ENCODE results near the gene NHSL1.

NHSL1 gene

GRCh38 chr6:138492113-138492512 is 7.2 kb downstream of the NHSL1 start:
- DNase-seq = no peak

GRCh38 chr6:138491017-138491416 is 8.3 kb downstream of the NHSL1 start:
- no peak for DNase-seq

GRCh38 chr6:138489846-138490245 is 9.4 kb downstream of the NHSL1 start:
- no peak for DNase-seq

- no peak for DNase-seq
These were observed 12.1 kb downstream of the NHSL1 start for GRCh38 chr6:138487102-138487604.

- no peak for DNase-seq
These were observed 12.8 kb downstream of the NHSL1 start for GRCh38 chr6:138486249-138487101.

GRCh38 chr6:138485586-138486248 is 13.6 kb downstream of the NHSL1 start:
- no peak for DNase-seq

- no peak for DNase-seq
These were observed 14.2 kb downstream of the NHSL1 start for GRCh38 chr6:138485005-138485545.

- DNase-seq = no peak
These were observed 15.1 kb downstream of the NHSL1 start for GRCh38 chr6:138484018-138484731.

GRCh38 chr6:138482816-138483215 is 16.5 kb downstream of the NHSL1 start:
- DNase-seq = no peak

GRCh38 chr6:138480279-138480949 is 18.9 kb downstream of the NHSL1 start:
- DNase-seq = no peak

- DNase-seq = no peak
These were observed 21.3 kb downstream of the NHSL1 start for GRCh38 chr6:138477913-138478539.

- DNase-seq = no peak
These were observed 23.2 kb downstream of the NHSL1 start for GRCh38 chr6:138476116-138476515.

GRCh38 chr6:138473144-138473543 is 26.1 kb downstream of the NHSL1 start:
- no peak for DNase-seq

GRCh38 chr6:138468320-138469015 is 30.8 kb downstream of the NHSL1 start:
- DNase-seq = no peak

- DNase-seq = no peak
These were observed 31.4 kb downstream of the NHSL1 start for GRCh38 chr6:138467901-138468300.

GRCh38 chr6:138465007-138465645 is 34.2 kb downstream of the NHSL1 start:
- no peak for DNase-seq

- DNase-seq = no peak
These were observed 35.2 kb downstream of the NHSL1 start for GRCh38 chr6:138464085-138464484.

GRCh38 chr6:138461647-138462046 is 37.6 kb downstream of the NHSL1 start:
- DNase-seq = no peak

GRCh38 chr6:138456401-138456790 is 42.9 kb downstream of the NHSL1 start:
- DNase-seq = no peak

- DNase-seq = no peak
These were observed 43.4 kb downstream of the NHSL1 start for GRCh38 chr6:138455746-138456400.

Measured in T-helper 9 cell (primary cell).